Liver (tissue), 9 donors: Measurements from ENCODE around the gene BBS4. TPM values are rescaled to one million over a fixed set of nuclear protein-coding genes. Genes with fewer than 3 reads are reported as not detected.

Experiments
- DNase-seq: peaks from one replicate; pipeline ENCODE4 v3.0.0-alpha.2; 2017; ENCODE audit warnings: low spot score
- H3K27ac ChIP-seq, 2 donors: one replicate each; pipeline ENCODE4 v1.7.0; 2013; ENCODE audit warnings: inconsistent platforms in 2 of 2, low read length in 2 of 2, control low read depth in 1 of 2, low read depth in 1 of 2, mild to moderate bottlenecking in 1 of 2
- H3K27me3 ChIP-seq, 4 donors: one replicate each; pipeline versions ENCODE4 v1.6.1 to v1.7.0; 2013; ENCODE audit warnings: low read length in 3 of 4, inconsistent platforms in 1 of 4, mild to moderate bottlenecking in 1 of 4, moderate library complexity in 1 of 4; ENCODE audit not compliant: control insufficient read depth in 4 of 4, insufficient read depth in 4 of 4
- H3K36me3 ChIP-seq, 4 donors: one replicate each; pipeline versions ENCODE4 v1.6.1 to v1.7.0; 2013; ENCODE audit warnings: low read length in 3 of 4, mild to moderate bottlenecking in 3 of 4, low read depth in 1 of 4, moderate library complexity in 1 of 4; ENCODE audit not compliant: control insufficient read depth in 4 of 4, insufficient read depth in 3 of 4
- H3K4me1 ChIP-seq, 4 donors: one replicate each; pipeline versions ENCODE4 v1.6.1 to v1.7.0; 2013; ENCODE audit warnings: low read length in 3 of 4, mild to moderate bottlenecking in 3 of 4, moderate library complexity in 1 of 4; ENCODE audit not compliant: control insufficient read depth in 4 of 4, insufficient read depth in 4 of 4
- H3K4me3 ChIP-seq, 3 donors: one replicate each; pipeline versions ENCODE4 v1.6.1 to v1.7.0; 2013; ENCODE audit warnings: low read length in 3 of 3, control low read depth in 1 of 3, low read depth in 1 of 3, mild to moderate bottlenecking in 1 of 3
- H3K9ac ChIP-seq, 2 donors: one replicate each; pipeline ENCODE4 v1.7.0; 2013; ENCODE audit warnings: low read length in 2 of 2, mild to moderate bottlenecking in 2 of 2, moderate library complexity in 2 of 2, control low read depth in 1 of 2, low read depth in 1 of 2
- H3K9me3 ChIP-seq, 4 donors: one replicate each; pipeline versions ENCODE4 v1.6.1 to v1.7.0; 2013; ENCODE audit warnings: low read length in 3 of 4; ENCODE audit not compliant: control insufficient read depth in 4 of 4
- FOXA1 ChIP-seq: IDR thresholded peaks from 2 replicates; pipeline ENCODE4 v1.6.1; 2016; ENCODE audit warnings: antibody characterized with exemption
- GABPA ChIP-seq, 2 donors: IDR thresholded peaks in 1 of 2; conservative IDR thresholded peaks in 1 of 2; 2 replicates each; pipeline ENCODE4 v1.6.1; 2016; ENCODE audit warnings: antibody characterized with exemption in 2 of 2, mild to moderate bottlenecking in 1 of 2, moderate library complexity in 1 of 2
- RAD21 ChIP-seq, 2 donors: IDR thresholded peaks; 2 replicates each; pipeline ENCODE4 v1.6.1; 2016; ENCODE audit warnings: antibody characterized with exemption in 2 of 2, mild to moderate bottlenecking in 2 of 2
- SP1 ChIP-seq: IDR thresholded peaks from 2 replicates; pipeline ENCODE4 v1.6.1; 2018; ENCODE audit warnings: antibody characterized with exemption, mild to moderate bottlenecking
- TAF1 ChIP-seq: conservative IDR thresholded peaks from 2 replicates; pipeline ENCODE4 v1.6.1; 2016; ENCODE audit warnings: antibody characterized with exemption, mild to moderate bottlenecking
- WGBS: extraction: QIAGEN DNeasy Blood & Tissue Kit; methylation state at CpG from one replicate; pipeline ENCODE4 v1.1.7; 2013; 5-methylcytosine and 5-hydroxymethylcytosine counted together
- polyA plus RNA-seq, 2 donors: library from polyadenylated mRNA; stranded (reverse) in 1 of 2; unstranded in 1 of 2; fragments of 200-250 nt in 1 of 2; fragments of >200 nt in 1 of 2; fragmentation: Nextera tagmentation in 1 of 2; extraction: Ambion mirVana in 1 of 2; gene quantifications; one replicate each; pipeline versions ENCODE4 v1.2.1 to v1.2.3, GENCODE V29; 2013 to 2015
- total RNA-seq, 2 donors: library from RNA; depleted of rRNA; stranded (reverse); fragments of >200 nt; gene quantifications; one replicate each; pipeline ENCODE4 v1.2.3, GENCODE V29; 2014
- TF ChIP-seq, protein P1 (sequence below): fragments of 150-350 bp; IDR thresholded peaks from 2 replicates; pipeline ENCODE4 v1.5.1; 2017; ENCODE audit warnings: improper control_type of control experiment, low read depth, low read length; ENCODE audit not compliant: missing input control
- TF ChIP-seq, protein P2 (sequence below): IDR thresholded peaks from 2 replicates; pipeline ENCODE4 v1.6.1; 2016; ENCODE audit warnings: antibody characterized with exemption
- TF ChIP-seq, protein P3 (sequence below): IDR thresholded peaks from 2 replicates; pipeline ENCODE4 v1.6.1; 2016; ENCODE audit warnings: antibody characterized with exemption
- TF ChIP-seq, protein P4 (sequence below): IDR thresholded peaks from 2 replicates; pipeline ENCODE4 v1.6.1; 2016; ENCODE audit warnings: antibody characterized with exemption
- TF ChIP-seq, protein P5 (sequence below): IDR thresholded peaks from 2 replicates; pipeline ENCODE4 v1.6.1; 2016; ENCODE audit warnings: antibody characterized with exemption, mild to moderate bottlenecking
- donor health status: healthy.
- donor health status: healthy.
- donor health status: healthy.
- donor health status: healthy.
- donor health status: healthy.

Gene BBS4
- total and polyA plus RNA-seq, 4 donors: 4.8 to 16.0 (median 8.3) TPM

DNA sequence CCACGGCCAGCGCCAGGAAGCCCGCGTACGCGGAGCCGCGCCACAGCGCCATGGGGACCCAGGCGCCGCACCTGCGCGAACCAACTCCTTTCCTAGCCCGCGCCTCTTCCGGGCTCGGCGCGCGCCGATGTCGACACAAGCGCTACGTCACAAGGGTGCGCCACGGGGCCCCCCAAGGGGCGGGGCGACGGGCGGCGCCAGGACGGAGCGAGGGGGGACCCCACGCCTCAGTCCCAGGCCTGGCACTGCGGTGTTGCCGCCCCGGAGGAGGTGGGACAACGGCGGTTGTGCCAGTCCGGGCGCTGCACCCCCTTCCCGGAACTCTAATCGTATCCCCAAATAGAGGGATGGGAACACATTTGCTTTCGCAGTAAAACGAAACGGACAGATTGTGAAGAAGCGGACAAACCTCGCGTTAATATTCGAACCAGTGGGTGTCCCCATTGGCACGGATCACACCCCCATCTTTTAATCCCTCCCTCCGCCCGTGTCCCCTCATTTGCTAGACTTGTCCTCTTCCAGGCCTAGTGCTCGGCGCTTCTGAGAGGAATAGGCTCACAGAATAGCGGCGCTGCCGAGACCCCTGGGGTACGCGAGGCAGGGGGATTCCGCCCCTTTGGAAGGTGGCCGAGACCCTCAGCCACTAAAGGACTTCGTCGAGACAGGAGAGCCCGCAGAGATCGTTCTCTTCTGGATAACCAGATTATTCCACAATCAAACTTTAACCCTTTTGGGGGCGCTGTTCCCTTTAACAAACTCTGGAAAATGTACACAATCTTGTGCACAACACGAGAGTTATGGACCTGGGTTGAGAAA lies 97.8 kb downstream of the BBS4 start, which contains the start of gene ADPGK:
ADPGK (minus strand) TSS at position 119 of the 816 bp plus-strand sequence; CDS start at position 52, 67 bp downstream.
- under 1% methylated on average over 68 of the region's 68 CpGs for WGBS

More for the DNA sequence above, 97.8 kb downstream of the BBS4 start, which contains the start of gene ADPGK:
- peak within 1 kb of the TSS; percentile 97 to 98 (median 98) for H3K4me3 ChIP-seq
- peak; percentile 96 for DNase-seq
- H3K27me3 ChIP-seq: no peaks in the 10 kb centered on the region
- H3K4me1 ChIP-seq: peaks cover 4 to 32% (median 25%) of the 10 kb centered on the region in 4 donors
- H3K9ac ChIP-seq: peak within 1 kb of the TSS; percentile 94 to 98
- TF ChIP-seq, protein P1, sequence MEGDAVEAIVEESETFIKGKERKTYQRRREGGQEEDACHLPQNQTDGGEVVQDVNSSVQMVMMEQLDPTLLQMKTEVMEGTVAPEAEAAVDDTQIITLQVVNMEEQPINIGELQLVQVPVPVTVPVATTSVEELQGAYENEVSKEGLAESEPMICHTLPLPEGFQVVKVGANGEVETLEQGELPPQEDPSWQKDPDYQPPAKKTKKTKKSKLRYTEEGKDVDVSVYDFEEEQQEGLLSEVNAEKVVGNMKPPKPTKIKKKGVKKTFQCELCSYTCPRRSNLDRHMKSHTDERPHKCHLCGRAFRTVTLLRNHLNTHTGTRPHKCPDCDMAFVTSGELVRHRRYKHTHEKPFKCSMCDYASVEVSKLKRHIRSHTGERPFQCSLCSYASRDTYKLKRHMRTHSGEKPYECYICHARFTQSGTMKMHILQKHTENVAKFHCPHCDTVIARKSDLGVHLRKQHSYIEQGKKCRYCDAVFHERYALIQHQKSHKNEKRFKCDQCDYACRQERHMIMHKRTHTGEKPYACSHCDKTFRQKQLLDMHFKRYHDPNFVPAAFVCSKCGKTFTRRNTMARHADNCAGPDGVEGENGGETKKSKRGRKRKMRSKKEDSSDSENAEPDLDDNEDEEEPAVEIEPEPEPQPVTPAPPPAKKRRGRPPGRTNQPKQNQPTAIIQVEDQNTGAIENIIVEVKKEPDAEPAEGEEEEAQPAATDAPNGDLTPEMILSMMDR: peak; percentile 49
- TF ChIP-seq, protein P2, sequence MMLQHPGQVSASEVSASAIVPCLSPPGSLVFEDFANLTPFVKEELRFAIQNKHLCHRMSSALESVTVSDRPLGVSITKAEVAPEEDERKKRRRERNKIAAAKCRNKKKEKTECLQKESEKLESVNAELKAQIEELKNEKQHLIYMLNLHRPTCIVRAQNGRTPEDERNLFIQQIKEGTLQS: no peak
- TF ChIP-seq TAF1 (peak; percentile 59), RAD21 (IDR thresholded peaks at IDR 0.05) (peak; percentile 69 to 71), GABPA (IDR thresholded peaks at IDR 0.05 in 1 of 2, conservative IDR thresholded peaks at IDR 0.05 in 1 of 2) (peak in 1 of 2 donors; percentile 78), FOXA1 (peak; percentile 63), SP1 (peak; percentile 66)
- TF ChIP-seq, protein P3, sequence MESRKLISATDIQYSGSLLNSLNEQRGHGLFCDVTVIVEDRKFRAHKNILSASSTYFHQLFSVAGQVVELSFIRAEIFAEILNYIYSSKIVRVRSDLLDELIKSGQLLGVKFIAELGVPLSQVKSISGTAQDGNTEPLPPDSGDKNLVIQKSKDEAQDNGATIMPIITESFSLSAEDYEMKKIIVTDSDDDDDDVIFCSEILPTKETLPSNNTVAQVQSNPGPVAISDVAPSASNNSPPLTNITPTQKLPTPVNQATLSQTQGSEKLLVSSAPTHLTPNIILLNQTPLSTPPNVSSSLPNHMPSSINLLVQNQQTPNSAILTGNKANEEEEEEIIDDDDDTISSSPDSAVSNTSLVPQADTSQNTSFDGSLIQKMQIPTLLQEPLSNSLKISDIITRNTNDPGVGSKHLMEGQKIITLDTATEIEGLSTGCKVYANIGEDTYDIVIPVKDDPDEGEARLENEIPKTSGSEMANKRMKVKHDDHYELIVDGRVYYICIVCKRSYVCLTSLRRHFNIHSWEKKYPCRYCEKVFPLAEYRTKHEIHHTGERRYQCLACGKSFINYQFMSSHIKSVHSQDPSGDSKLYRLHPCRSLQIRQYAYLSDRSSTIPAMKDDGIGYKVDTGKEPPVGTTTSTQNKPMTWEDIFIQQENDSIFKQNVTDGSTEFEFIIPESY: peak; percentile 61
- TF ChIP-seq, protein P4, sequence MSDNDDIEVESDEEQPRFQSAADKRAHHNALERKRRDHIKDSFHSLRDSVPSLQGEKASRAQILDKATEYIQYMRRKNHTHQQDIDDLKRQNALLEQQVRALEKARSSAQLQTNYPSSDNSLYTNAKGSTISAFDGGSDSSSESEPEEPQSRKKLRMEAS: no peak
- TF ChIP-seq, protein P5, sequence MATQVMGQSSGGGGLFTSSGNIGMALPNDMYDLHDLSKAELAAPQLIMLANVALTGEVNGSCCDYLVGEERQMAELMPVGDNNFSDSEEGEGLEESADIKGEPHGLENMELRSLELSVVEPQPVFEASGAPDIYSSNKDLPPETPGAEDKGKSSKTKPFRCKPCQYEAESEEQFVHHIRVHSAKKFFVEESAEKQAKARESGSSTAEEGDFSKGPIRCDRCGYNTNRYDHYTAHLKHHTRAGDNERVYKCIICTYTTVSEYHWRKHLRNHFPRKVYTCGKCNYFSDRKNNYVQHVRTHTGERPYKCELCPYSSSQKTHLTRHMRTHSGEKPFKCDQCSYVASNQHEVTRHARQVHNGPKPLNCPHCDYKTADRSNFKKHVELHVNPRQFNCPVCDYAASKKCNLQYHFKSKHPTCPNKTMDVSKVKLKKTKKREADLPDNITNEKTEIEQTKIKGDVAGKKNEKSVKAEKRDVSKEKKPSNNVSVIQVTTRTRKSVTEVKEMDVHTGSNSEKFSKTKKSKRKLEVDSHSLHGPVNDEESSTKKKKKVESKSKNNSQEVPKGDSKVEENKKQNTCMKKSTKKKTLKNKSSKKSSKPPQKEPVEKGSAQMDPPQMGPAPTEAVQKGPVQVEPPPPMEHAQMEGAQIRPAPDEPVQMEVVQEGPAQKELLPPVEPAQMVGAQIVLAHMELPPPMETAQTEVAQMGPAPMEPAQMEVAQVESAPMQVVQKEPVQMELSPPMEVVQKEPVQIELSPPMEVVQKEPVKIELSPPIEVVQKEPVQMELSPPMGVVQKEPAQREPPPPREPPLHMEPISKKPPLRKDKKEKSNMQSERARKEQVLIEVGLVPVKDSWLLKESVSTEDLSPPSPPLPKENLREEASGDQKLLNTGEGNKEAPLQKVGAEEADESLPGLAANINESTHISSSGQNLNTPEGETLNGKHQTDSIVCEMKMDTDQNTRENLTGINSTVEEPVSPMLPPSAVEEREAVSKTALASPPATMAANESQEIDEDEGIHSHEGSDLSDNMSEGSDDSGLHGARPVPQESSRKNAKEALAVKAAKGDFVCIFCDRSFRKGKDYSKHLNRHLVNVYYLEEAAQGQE: peak; percentile 63
- no peaks in the 10 kb centered on the region for H3K36me3 ChIP-seq
- H3K27ac ChIP-seq: peak within 1 kb of the TSS; percentile 90 to 98
- H3K9me3 ChIP-seq: no peaks in the 10 kb centered on the region
